ENCODE measurements around the gene TOP1.

DNA sequence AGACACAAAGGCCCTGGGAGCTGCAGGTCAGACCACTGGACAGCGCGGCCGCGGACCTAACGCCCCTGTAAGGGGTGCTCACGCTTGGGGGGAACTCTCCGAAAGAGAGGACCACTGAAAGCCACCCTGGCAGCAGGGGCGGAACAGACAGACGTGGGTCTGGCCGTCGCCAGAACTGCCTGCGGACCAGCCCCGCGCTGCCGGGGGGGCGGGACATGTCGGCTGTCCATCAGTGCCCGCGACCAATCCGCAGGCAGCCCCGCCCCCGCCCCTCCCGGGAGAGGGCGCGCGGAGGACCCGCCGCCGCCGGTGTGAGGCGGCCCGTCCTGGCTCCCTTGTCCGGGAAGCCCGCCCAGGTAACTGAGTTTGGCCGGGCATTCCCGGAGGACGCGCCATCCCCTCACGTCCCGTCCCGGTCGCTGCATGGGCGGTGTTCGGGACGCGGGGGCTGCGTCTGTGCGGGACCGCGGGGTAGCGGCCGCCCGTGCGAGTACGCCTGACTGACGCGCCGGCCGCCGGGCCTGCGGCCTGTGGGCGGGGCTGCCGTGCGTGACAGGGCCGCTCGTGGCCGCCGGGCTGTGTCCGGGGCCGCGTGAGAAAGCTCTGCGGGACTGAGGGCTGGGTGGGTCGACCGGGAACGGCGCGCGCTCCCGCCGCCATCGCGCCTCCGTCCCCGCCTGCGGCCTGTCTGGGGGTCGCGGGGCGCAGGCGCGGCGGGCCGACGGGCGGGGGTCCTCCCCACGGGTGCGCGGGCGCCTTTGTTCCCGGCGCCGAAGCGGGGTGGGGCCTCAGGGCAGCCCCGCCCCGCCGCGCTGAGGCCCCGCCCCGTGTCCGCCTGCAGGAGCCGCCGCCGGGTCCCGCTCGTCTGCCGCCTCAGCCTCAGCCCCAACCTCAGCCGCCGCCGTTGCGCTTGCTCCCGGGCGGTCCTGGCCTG lies 108.3 kb downstream of the TOP1 start, which contains the start of gene PLCG1:
- TF ChIP-seq, protein P1, sequence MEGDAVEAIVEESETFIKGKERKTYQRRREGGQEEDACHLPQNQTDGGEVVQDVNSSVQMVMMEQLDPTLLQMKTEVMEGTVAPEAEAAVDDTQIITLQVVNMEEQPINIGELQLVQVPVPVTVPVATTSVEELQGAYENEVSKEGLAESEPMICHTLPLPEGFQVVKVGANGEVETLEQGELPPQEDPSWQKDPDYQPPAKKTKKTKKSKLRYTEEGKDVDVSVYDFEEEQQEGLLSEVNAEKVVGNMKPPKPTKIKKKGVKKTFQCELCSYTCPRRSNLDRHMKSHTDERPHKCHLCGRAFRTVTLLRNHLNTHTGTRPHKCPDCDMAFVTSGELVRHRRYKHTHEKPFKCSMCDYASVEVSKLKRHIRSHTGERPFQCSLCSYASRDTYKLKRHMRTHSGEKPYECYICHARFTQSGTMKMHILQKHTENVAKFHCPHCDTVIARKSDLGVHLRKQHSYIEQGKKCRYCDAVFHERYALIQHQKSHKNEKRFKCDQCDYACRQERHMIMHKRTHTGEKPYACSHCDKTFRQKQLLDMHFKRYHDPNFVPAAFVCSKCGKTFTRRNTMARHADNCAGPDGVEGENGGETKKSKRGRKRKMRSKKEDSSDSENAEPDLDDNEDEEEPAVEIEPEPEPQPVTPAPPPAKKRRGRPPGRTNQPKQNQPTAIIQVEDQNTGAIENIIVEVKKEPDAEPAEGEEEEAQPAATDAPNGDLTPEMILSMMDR (conservative IDR thresholded peaks at IDR 0.05; ENCODE audit: low read depth, low read length) = no peak
- no peak for TF ChIP-seq EZH2 (IDR thresholded peaks at IDR 0.05; ENCODE audit: low read length, unreplicated experiment)
- no peak for TF ChIP-seq EZH2phosphoT487 (IDR thresholded peaks at IDR 0.05; ENCODE audit: borderline replicate concordance, low read length)

Data from PC-3 (cell line).